Activated T-cell treated with anti-CD3 and anti-CD28 coated beads, Interleukin-2, amount 50 U/mL, for 72 hours (primary cell): ENCODE data around the gene AKT3. TPM values are rescaled to one million over a fixed set of nuclear protein-coding genes. Genes with fewer than 3 reads are reported as not detected.
"Not testable (repeated sequence)": the region's sequence is repeated elsewhere in the genome, so short reads cannot be mapped to it uniquely, and the experiment has no call there.

Source experiments
- ATAC-seq, 2 donors: fragments of 150-1000 bp; cut with Tn5 transposase; replicated peaks in 1 of 2; 2 replicates each; pipeline ENCODE4 v1.10.0; 2021; ENCODE audit warnings: moderate library complexity in 2 of 2, mild to moderate bottlenecking in 1 of 2
- DNase-seq, 2 donors: peaks; one replicate each; pipeline ENCODE4 v3.0.0; 2021 to 2022; ENCODE audit warnings: mixed read lengths in 1 of 2
- H3K27ac Mint-ChIP-seq: one replicate; pipeline ENCODE4 v1.8.0; 2022; ENCODE audit warnings: mild to moderate bottlenecking, moderate library complexity, mixed read lengths
- H3K27me3 Mint-ChIP-seq: one replicate; pipeline ENCODE4 v1.8.0; 2022; ENCODE audit warnings: low read depth, mixed read lengths
- H3K36me3 Mint-ChIP-seq, 2 donors: one replicate each; pipeline ENCODE4 v1.8.0; 2022; ENCODE audit warnings: mixed read lengths in 2 of 2, mild to moderate bottlenecking in 1 of 2; ENCODE audit not compliant: insufficient read depth in 2 of 2
- H3K4me1 Mint-ChIP-seq: one replicate; pipeline ENCODE4 v1.8.0; 2022; ENCODE audit warnings: low read depth, mixed read lengths
- H3K4me3 Mint-ChIP-seq, 2 donors: one replicate each; pipeline ENCODE4 v1.8.0; 2022; ENCODE audit warnings: mild to moderate bottlenecking in 2 of 2, mixed read lengths in 2 of 2, moderate library complexity in 2 of 2
- H3K9me3 Mint-ChIP-seq, 2 donors: one replicate each; pipeline ENCODE4 v1.8.0; 2022; ENCODE audit warnings: mixed read lengths in 2 of 2
- total RNA-seq, 2 donors: library from RNA; stranded (reverse); gene quantifications; one replicate each; pipeline ENCODE4 v1.2.3, GENCODE V29; 2022

AKT3 gene
- total RNA-seq, 2 donors from 2014 or later, result 32.6 to 46.7 TPM

GRCh38 chr1:243628476-243628907 is 221.6 kb downstream of the AKT3 start:
- Mint-ChIP-seq H3K9me3 (peaks cover 10 to 12% of the 10 kb centered on the region in 2 donors), H3K4me3 (no peak overlapping the region), H3K27me3 (no peaks in the 10 kb centered on the region), H3K4me1 (no peaks in the 10 kb centered on the region), H3K27ac (no peak overlapping the region), H3K36me3 (peaks cover 16 to 33% of the 10 kb centered on the region in 2 donors)
- DNase-seq (no peak), ATAC-seq (no peak)

- DNase-seq, result no peak
- Mint-ChIP-seq H3K27ac (no peak overlapping the region), H3K27me3 (no peaks in the 10 kb centered on the region), H3K36me3 (peaks cover 34 to 48% of the 10 kb centered on the region in 2 donors), H3K4me1 (peaks cover 15% of the 10 kb centered on the region), H3K4me3 (no peak overlapping the region), H3K9me3 (peaks cover 24% of the 10 kb centered on the region in 2 donors)
- ATAC-seq, result peak in 1 of 2 donors; percentile 60
Observed at GRCh38 chr1:243623841-243624240, 226.2 kb downstream of the AKT3 start.

GRCh38 chr1:243621973-243622372 is 228.1 kb downstream of the AKT3 start:
- Mint-ChIP-seq H3K9me3 (peaks cover 24% of the 10 kb centered on the region in 2 donors), H3K27ac (no peak overlapping the region), H3K4me1 (peaks cover 15% of the 10 kb centered on the region), H3K4me3 (no peak overlapping the region), H3K27me3 (no peaks in the 10 kb centered on the region), H3K36me3 (peaks cover 36 to 45% of the 10 kb centered on the region in 2 donors)
- no peak for DNase-seq
- ATAC-seq, result no peak

GRCh38 chr1:243620096-243620495 is 229.9 kb downstream of the AKT3 start:
- peak; percentile 31 to 82 for ATAC-seq
- peak in 1 of 2 donors; percentile 15 for DNase-seq
- peaks cover 33 to 35% of the 10 kb centered on the region in 2 donors for H3K36me3 Mint-ChIP-seq
- no peaks in the 10 kb centered on the region for H3K27me3 Mint-ChIP-seq
- peaks cover 15% of the 10 kb centered on the region for H3K4me1 Mint-ChIP-seq
- no peak overlapping the region for H3K4me3 Mint-ChIP-seq
- peak overlapping the region; percentile 39 for H3K27ac Mint-ChIP-seq
- H3K9me3 Mint-ChIP-seq, result peaks cover 19 to 24% of the 10 kb centered on the region in 2 donors

GRCh38 chr1:243609698-243610097 is 240.3 kb downstream of the AKT3 start:
- ATAC-seq, result no peak
- Mint-ChIP-seq H3K4me1 (peaks cover under 1% of the 10 kb centered on the region), H3K36me3 (peaks cover 13 to 29% of the 10 kb centered on the region in 2 donors)

GRCh38 chr1:243605604-243606003 is 244.4 kb downstream of the AKT3 start:
- ATAC-seq, result no peak
- Mint-ChIP-seq H3K36me3 (peaks cover 20 to 39% of the 10 kb centered on the region in 2 donors), H3K9me3 (peaks cover 10 to 14% of the 10 kb centered on the region in 2 donors), H3K4me1 (peaks cover 4% of the 10 kb centered on the region), H3K27ac (no peak overlapping the region), H3K4me3 (no peak overlapping the region), H3K27me3 (no peaks in the 10 kb centered on the region)
- no peak for DNase-seq

More at GRCh38 chr1:243609698-243610097, 240.3 kb downstream of the AKT3 start:
- Mint-ChIP-seq H3K27ac (no peak overlapping the region), H3K27me3 (no peaks in the 10 kb centered on the region), H3K4me3 (no peak overlapping the region), H3K9me3 (peaks cover 6 to 9% of the 10 kb centered on the region in 2 donors)
- no peak for DNase-seq

GRCh38 chr1:243601720-243602119 is 248.3 kb downstream of the AKT3 start:
- Mint-ChIP-seq H3K9me3 (peaks cover 8 to 12% of the 10 kb centered on the region in 2 donors), H3K27ac (no peak overlapping the region), H3K4me1 (peaks cover 30% of the 10 kb centered on the region), H3K4me3 (no peak overlapping the region), H3K27me3 (no peaks in the 10 kb centered on the region), H3K36me3 (peaks cover 12 to 24% of the 10 kb centered on the region in 2 donors)
- no peak for ATAC-seq
- no peak for DNase-seq

- Mint-ChIP-seq H3K9me3 (peaks cover under 1 to 2% of the 10 kb centered on the region in 2 donors), H3K27ac (peak overlapping the region; percentile 24), H3K27me3 (no peaks in the 10 kb centered on the region), H3K36me3 (peaks cover 5 to 10% of the 10 kb centered on the region in 2 donors), H3K4me3 (peak overlapping the region; percentile 34 to 55), H3K4me1 (peaks cover 39% of the 10 kb centered on the region)
- peak; percentile 33 to 43 for ATAC-seq
- DNase-seq, result peak; percentile 6 to 15
Observed at GRCh38 chr1:243598433-243598832, 251.6 kb downstream of the AKT3 start.

- Mint-ChIP-seq H3K27ac (peak overlapping the region; percentile 33), H3K9me3 (peaks cover 0 to 2% of the 10 kb centered on the region in 2 donors), H3K4me1 (peaks cover 39% of the 10 kb centered on the region), H3K36me3 (peaks cover 2 to 10% of the 10 kb centered on the region in 2 donors), H3K4me3 (no peak overlapping the region), H3K27me3 (no peaks in the 10 kb centered on the region)
- no peak for DNase-seq
- ATAC-seq, result no peak
Observed at GRCh38 chr1:243597383-243597782, 252.7 kb downstream of the AKT3 start.

- Mint-ChIP-seq H3K9me3 (peaks cover 0 to under 1% of the 10 kb centered on the region in 2 donors), H3K27ac (peak overlapping the region; percentile 95), H3K4me3 (peak overlapping the region; percentile 50 to 92), H3K36me3 (peaks cover 0 to 10% of the 10 kb centered on the region in 2 donors), H3K4me1 (peaks cover 39% of the 10 kb centered on the region), H3K27me3 (no peaks in the 10 kb centered on the region)
- DNase-seq (peak; percentile 47 to 59), ATAC-seq (peak; percentile 78 to 84)
Observed at GRCh38 chr1:243596431-243597062, 253.5 kb downstream of the AKT3 start.

GRCh38 chr1:243595527-243596210 is 254.4 kb downstream of the AKT3 start:
- H3K4me1 Mint-ChIP-seq, result peaks cover 39% of the 10 kb centered on the region
- peak overlapping the region; percentile 95 for H3K27ac Mint-ChIP-seq
- H3K9me3 Mint-ChIP-seq, result peaks cover 0 to 2% of the 10 kb centered on the region in 2 donors
- H3K4me3 Mint-ChIP-seq, result peak overlapping the region; percentile 50 to 92
- DNase-seq, result peak; percentile 5 to 39
- H3K36me3 Mint-ChIP-seq, result peaks cover 3 to 9% of the 10 kb centered on the region in 2 donors
- peak; percentile 78 for ATAC-seq
- no peaks in the 10 kb centered on the region for H3K27me3 Mint-ChIP-seq

- Mint-ChIP-seq H3K27me3 (no peaks in the 10 kb centered on the region), H3K36me3 (peaks cover 8 to 16% of the 10 kb centered on the region in 2 donors), H3K4me3 (peak overlapping the region in 1 of 2 donors; percentile 49), H3K27ac (no peak overlapping the region), H3K4me1 (peaks cover 37% of the 10 kb centered on the region), H3K9me3 (peaks cover 4% of the 10 kb centered on the region in 2 donors)
- ATAC-seq (no peak), DNase-seq (no peak)
Observed at GRCh38 chr1:243594455-243594854, 255.6 kb downstream of the AKT3 start.

GRCh38 chr1:243589286-243589685 is 260.8 kb downstream of the AKT3 start:
- DNase-seq, ATAC-seq, H3K27me3 Mint-ChIP-seq, H3K9me3 Mint-ChIP-seq, H3K27ac Mint-ChIP-seq: not testable (repeated sequence)
- Mint-ChIP-seq H3K4me1 (peaks cover 11% of the 10 kb centered on the region), H3K4me3 (peak overlapping the region in 1 of 2 donors; percentile 37), H3K36me3 (peaks cover 21 to 35% of the 10 kb centered on the region in 2 donors)
